SU-DHL-6 (cell line): ENCODE measurements around the gene PRKCE.

Source experiments
- H2AFZ ChIP-seq: fragments of 200-600 bp; sonication (generic); 2 replicates; pipeline ENCODE4 v1.6.1; 2014; ENCODE audit warnings: low read depth, mild to moderate bottlenecking, moderate library complexity, mixed read lengths, antibody characterized with exemption, low read length; ENCODE audit not compliant: severe bottlenecking
- H3F3A ChIP-seq: fragments of 200-600 bp; shearing (Covaris generic); 2 replicates; pipeline ENCODE4 v1.6.0; 2016; ENCODE audit warnings: antibody characterized with exemption, mild to moderate bottlenecking; ENCODE audit not compliant: insufficient read depth
- H3K27ac ChIP-seq: fragments of 200-600 bp; sonication (generic); 2 replicates; pipeline ENCODE4 v1.5.1; 2016; ENCODE audit warnings: low read depth, mild to moderate bottlenecking, low read length, moderate library complexity, mixed read lengths
- H3K27me3 ChIP-seq: fragments of 200-600 bp; sonication (generic), shearing (Covaris generic); 2 replicates; pipeline ENCODE4 v1.6.0; 2014; ENCODE audit warnings: mild to moderate bottlenecking, low read length
- H3K36me3 ChIP-seq: fragments of 200-600 bp; sonication (generic); 2 replicates; pipeline ENCODE4 v1.6.1; 2014; ENCODE audit warnings: mild to moderate bottlenecking, low read length, mixed read lengths
- H3K4me2 ChIP-seq: fragments of 300-600, 200-600 bp; shearing (Covaris generic), sonication (generic); 2 replicates; pipeline ENCODE4 v1.6.0; 2014; ENCODE audit warnings: low read length, low read depth, mild to moderate bottlenecking; ENCODE audit not compliant: poor library complexity, severe bottlenecking
- H3K4me3 ChIP-seq: fragments of 200-600 bp; sonication (generic); 2 replicates; pipeline ENCODE4 v1.5.1; 2014; ENCODE audit warnings: antibody characterized with exemption, low read length, mild to moderate bottlenecking, mixed read lengths; ENCODE audit not compliant: insufficient read depth, poor library complexity, severe bottlenecking
- H3K79me2 ChIP-seq: fragments of 200-600 bp; sonication (generic); 2 replicates; pipeline ENCODE4 v1.6.1; 2014; ENCODE audit warnings: mild to moderate bottlenecking, low read length, moderate library complexity; ENCODE audit not compliant: insufficient read depth
- H3K9ac ChIP-seq: fragments of 200-600 bp; sonication (generic); 2 replicates; pipeline ENCODE4 v1.7.0; 2014; ENCODE audit warnings: mild to moderate bottlenecking, low read length
- H3K9me2 ChIP-seq: fragments of 200-600 bp; sonication (generic); replicated peaks from 2 replicates; pipeline ENCODE4 v1.6.1; 2014; ENCODE audit warnings: low read length; ENCODE audit not compliant: insufficient read depth
- H3K9me3 ChIP-seq: fragments of 200-600 bp; sonication (generic); 2 replicates; pipeline ENCODE4 v1.6.1; 2014; ENCODE audit warnings: low read length, mixed read lengths; ENCODE audit not compliant: insufficient read depth
- H4K20me1 ChIP-seq: fragments of 200-600 bp; sonication (generic); 2 replicates; pipeline ENCODE4 v1.6.1; 2014; ENCODE audit warnings: low read depth, mild to moderate bottlenecking, antibody characterized with exemption, low read length, moderate library complexity, mixed read lengths
- EZH2phosphoT487 ChIP-seq: fragments of 200-600 bp; sonication (generic), shearing (Covaris generic); conservative IDR thresholded peaks from 2 replicates; pipeline ENCODE4 v1.6.1; 2018; ENCODE audit warnings: mild to moderate bottlenecking, antibody characterized with exemption, low read length, moderate library complexity, mixed read lengths
- TF ChIP-seq, protein P1 (sequence below): fragments of 200-600 bp; sonication (generic); IDR thresholded peaks from one replicate; pipeline ENCODE4 v1.5.1; 2017; ENCODE audit warnings: antibody characterized with exemption, mild to moderate bottlenecking, low read length, moderate library complexity; ENCODE audit not compliant: insufficient read depth, poor library complexity, severe bottlenecking

The PRKCE gene

GRCh38 chr2:46148369-46148736 lies 496.9 kb downstream of the PRKCE start:
- Histone ChIP-seq H4K20me1 (no peaks in the 10 kb centered on the region), H3K4me2 (no peak overlapping the region), H3K79me2 (no peaks in the 10 kb centered on the region), H2AFZ (no peak overlapping the region), H3F3A (no peaks in the 10 kb centered on the region), H3K4me3 (no peak overlapping the region), H3K9ac (no peak overlapping the region), H3K9me2 (no peaks in the 10 kb centered on the region), H3K27me3 (no peaks in the 10 kb centered on the region), H3K27ac (no peak overlapping the region), H3K9me3 (no peaks in the 10 kb centered on the region), H3K36me3 (no peaks in the 10 kb centered on the region)
- TF ChIP-seq, protein P1, sequence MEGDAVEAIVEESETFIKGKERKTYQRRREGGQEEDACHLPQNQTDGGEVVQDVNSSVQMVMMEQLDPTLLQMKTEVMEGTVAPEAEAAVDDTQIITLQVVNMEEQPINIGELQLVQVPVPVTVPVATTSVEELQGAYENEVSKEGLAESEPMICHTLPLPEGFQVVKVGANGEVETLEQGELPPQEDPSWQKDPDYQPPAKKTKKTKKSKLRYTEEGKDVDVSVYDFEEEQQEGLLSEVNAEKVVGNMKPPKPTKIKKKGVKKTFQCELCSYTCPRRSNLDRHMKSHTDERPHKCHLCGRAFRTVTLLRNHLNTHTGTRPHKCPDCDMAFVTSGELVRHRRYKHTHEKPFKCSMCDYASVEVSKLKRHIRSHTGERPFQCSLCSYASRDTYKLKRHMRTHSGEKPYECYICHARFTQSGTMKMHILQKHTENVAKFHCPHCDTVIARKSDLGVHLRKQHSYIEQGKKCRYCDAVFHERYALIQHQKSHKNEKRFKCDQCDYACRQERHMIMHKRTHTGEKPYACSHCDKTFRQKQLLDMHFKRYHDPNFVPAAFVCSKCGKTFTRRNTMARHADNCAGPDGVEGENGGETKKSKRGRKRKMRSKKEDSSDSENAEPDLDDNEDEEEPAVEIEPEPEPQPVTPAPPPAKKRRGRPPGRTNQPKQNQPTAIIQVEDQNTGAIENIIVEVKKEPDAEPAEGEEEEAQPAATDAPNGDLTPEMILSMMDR: no peak
- TF ChIP-seq EZH2phosphoT487: no peak

DNA sequence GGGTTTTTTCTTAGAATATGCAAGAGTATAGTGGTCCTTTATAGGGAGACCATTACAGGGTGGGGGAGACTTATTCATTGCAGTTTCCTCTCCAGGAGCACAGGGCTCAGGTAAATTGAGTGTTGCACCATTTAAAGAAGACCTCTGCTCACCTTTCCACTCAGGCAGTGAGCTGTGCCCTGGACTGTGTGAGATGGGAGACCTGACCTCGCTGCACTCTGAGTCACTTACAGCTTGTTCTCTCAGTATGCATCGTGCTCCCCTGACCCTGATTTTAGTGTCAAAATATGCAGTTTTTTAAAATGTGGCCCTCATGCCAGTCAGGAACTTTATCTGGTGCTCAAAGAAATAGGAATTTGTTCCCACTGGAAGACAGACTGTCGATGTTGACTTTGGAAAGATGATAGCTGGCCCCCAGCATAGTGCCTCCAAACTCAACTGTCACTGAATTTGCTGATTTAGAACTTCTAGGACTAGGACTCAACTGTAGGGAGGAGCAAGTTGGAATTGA lies 499.0 kb downstream of the PRKCE start:
- Histone ChIP-seq H3K9me2 (no peaks in the 10 kb centered on the region), H3K27me3 (no peaks in the 10 kb centered on the region), H3K9ac (no peak overlapping the region), H3K36me3 (no peaks in the 10 kb centered on the region), H3K4me2 (no peak overlapping the region), H3K27ac (no peak overlapping the region), H2AFZ (no peak overlapping the region), H4K20me1 (no peaks in the 10 kb centered on the region), H3K9me3 (no peaks in the 10 kb centered on the region), H3K79me2 (no peaks in the 10 kb centered on the region), H3K4me3 (no peak overlapping the region), H3F3A (no peaks in the 10 kb centered on the region)
- TF ChIP-seq, protein P1: no peak
- TF ChIP-seq EZH2phosphoT487: no peak

DNA sequence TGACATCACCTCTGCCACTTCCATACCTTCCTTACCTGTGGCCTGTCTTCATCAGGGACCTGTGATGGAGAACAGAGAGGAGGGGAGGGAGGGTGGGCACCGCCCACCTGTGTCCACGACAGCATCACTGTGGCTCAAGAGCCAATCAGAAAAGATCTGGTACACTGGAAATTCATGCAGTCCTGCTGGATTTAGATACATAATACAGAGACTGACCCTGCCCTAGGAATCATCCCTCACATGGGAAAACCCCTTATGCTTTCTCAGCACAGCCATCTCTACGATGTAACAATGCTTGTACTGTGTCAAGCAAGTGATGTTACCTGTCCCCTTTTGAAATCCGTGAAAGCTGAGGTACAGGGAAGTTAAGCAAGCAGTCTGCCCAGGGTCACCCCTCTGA lies 500.1 kb downstream of the PRKCE start:
- Histone ChIP-seq H3K79me2 (no peaks in the 10 kb centered on the region), H3K27ac (no peak overlapping the region), H2AFZ (no peak overlapping the region)

More for the DNA sequence above, 500.1 kb downstream of the PRKCE start:
- no peak for TF ChIP-seq EZH2phosphoT487
- TF ChIP-seq, protein P1: no peak
- Histone ChIP-seq H3K9me2 (no peaks in the 10 kb centered on the region), H3K4me3 (no peak overlapping the region), H3K9me3 (no peaks in the 10 kb centered on the region), H3K9ac (no peak overlapping the region), H3K36me3 (no peaks in the 10 kb centered on the region), H3F3A (no peaks in the 10 kb centered on the region), H4K20me1 (no peaks in the 10 kb centered on the region), H3K27me3 (no peaks in the 10 kb centered on the region), H3K4me2 (no peak overlapping the region)
